Measurements from ENCODE around the gene ASB4.
"Not testable (repeated sequence)": the region's sequence is repeated elsewhere in the genome, so short reads cannot be mapped to it uniquely, and the experiment has no call there.

The ASB4 gene

DNA sequence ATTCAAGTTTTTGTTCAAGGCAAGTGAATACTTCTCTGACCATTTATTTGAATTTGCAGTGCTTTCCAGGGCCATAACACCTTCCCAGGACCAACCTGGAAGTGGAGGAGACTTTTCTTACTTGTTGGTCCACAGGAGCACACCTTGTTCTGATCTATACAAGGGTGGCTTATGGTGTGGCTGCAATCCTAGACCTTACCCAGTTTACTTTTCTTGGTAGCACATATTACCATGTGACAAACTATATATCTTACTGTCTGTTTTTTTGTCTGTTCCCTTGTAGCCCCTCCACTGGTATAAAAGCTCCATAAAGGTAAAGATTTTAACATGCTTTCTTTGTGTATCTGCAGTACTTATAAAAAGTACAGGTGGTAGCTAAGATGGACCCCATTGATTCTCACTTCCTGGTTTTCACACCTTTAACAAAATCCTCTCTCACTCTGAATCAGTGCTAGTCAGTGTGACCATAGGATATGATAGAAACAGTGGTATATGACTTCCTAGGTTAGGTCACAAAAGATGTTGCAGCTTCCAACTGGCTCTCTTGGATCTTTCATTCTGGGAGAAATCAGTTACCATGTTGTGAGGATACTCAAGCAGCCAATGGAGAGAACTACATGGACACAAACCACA, 5.6 kb upstream of the ASB4 start:
- no peak for DNase-seq

GRCh38 chr7:95481271-95482165, 4.2 kb upstream of the ASB4 start:
- no peak for DNase-seq

GRCh38 chr7:95482424-95482823, 3.3 kb upstream of the ASB4 start:
- DNase-seq: no peak

- DNase-seq: no peak
Observed at GRCh38 chr7:95490231-95490762, 4.6 kb downstream of the ASB4 start.

DNA sequence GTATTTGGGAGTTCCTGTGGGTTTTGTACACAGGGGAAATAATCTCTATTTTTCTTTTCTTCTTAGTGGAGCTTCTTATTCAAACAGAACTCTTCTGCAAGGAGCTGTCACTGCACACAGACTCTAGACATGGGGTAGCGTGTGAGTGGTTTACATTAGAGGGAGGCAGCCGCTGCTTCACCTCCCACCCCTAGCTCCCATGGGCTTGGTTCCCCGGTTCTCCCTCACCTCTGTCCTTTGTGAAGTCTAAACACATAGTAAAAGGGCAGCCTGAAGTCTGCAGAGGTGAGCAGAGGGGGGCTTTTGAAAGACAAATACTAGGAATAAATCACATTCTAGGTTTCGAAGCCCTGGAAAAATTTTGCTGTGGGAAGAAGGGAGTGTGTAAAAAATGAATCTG, 5.5 kb downstream of the ASB4 start:
- DNase-seq: no peak

DNA sequence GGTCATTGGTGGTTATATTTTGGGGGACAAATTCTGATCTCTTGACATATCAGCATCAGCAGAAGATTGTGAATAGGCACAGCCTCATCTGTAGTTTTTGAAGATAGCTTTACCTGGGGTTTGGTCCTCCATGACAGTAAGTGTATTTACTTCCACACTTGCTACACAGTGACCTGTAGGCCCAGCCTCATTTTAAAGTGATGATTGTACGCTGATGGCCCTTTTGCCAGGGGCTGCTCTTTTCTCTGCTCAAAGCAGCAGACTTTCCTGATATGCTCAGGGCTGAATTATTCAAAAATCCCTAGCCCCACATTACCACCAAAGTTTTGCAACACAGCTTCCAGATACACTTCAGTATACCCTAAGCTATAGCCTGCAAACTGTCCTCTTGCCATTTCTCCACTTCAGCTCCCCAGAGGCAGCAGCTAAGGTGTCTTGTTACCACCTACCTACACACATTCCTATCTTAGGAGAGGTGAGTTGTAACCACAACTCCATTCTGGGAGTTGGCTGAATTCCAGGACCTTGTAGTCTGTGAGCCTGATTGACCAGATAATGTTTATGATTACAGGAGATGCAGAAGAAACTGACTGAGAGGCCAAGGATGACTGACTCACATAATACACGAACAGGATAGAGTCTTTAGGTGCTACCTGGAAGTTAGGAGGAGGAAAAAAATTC, 6.0 kb downstream of the ASB4 start:
- DNase-seq: no peak

DNA sequence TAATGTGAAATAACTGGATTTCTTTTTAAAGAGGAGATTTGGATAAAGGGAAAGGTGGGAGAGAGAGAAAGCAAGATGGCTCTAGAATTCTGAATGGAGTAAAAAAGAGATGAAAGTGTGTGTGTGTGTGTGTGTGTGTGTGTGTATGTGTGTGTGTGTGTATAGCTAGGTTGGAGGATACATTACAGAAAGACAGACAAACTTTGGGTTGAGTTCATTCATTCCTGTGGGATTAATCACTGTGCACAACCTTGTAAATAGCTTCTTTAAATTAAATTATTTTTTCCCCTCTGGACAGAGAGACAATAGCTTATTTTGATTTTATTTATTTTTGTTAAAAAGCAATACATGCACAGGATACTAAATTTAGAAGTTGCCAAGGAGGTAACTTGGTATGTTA, 7.5 kb downstream of the ASB4 start:
- DNase-seq: no peak

DNA sequence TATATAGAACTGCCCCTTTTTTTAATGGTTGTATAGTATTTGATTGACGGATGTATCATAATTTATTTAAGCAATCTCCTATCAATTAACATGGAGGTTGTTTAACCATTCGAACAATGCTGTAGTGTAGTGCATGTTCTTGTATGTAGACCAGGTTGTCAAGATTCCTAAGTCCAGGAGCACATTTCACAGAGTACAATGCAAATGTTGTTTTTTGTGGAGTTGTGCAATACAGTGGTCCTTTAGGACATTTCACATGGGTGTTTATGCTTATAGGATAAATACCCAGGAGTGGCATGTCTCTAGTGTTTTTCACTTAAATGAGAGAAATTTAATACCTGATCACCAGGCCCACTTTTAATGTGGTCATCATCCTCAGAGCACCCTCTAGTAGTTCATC, 8.1 kb downstream of the ASB4 start:
- DNase-seq: no peak

DNA sequence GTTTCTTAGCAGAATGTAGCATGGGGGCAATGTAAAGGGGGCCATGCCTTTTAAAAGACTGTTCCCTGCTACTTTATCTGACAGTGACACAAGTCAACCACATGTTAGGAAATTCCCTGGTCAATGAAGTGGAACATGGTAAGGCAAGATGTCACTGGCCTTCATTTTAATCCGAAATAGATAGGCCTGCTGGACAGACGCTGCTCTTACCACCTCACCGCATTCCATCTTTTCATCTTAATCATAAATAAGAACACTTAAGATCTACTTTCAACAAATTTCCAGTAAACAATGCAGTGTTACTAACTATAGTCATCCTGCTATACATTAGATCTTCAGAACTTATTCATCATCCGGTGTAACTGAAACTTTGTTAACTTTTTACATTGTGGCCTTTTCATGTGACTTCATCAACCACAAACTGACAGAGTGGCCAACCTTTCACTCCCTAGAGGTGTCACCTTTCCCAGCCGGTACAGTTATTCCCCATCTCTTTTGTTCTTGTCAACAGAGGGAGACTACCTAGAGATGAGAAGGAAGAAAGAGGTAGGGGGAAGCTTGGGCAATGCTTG, 15.6 kb downstream of the ASB4 start:
- no peak for DNase-seq

DNA sequence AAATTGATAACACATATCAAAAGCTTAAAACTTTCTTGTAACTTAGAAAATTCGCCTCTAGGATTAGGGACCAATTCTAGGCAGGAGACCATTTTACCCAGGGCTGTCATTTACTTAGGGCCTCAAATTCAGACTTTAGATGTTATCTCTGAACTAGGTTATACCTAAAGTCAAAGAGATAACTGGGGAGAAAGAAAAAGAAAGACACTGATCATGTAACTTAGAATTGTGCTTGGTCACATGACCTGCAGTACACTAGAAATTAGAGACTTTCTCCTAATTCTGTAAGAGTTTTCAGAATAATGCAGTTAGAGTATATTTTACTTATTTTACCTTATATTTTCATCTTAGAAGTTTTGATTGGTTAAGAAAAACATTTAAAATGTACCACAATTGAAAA, 16.7 kb downstream of the ASB4 start:
- DNase-seq: no peak

- no peak for DNase-seq
Observed at GRCh38 chr7:95503271-95504131, 17.8 kb downstream of the ASB4 start.

- not testable (repeated sequence) for DNase-seq
Observed at GRCh38 chr7:95504132-95504588, 18.4 kb downstream of the ASB4 start.

DNA sequence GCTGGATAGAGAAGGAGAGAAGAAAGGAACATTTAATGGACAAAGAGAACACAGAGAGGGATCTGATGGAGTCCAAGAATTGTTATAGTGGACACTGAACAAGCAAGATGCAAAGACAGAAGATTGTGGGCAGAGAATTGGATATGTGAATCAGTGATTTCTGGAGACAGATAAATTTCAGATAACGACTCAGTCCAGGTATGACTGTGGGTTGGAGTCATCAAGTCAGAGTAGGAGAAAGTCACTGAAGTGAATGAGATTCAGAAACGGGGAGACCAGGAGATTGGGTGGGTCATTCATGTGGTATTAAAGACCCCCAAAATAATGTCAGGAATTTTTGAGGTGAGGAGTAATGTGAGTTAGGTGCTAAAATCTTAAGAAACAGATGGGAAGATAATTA, 23.0 kb downstream of the ASB4 start:
- no peak for DNase-seq

DNA sequence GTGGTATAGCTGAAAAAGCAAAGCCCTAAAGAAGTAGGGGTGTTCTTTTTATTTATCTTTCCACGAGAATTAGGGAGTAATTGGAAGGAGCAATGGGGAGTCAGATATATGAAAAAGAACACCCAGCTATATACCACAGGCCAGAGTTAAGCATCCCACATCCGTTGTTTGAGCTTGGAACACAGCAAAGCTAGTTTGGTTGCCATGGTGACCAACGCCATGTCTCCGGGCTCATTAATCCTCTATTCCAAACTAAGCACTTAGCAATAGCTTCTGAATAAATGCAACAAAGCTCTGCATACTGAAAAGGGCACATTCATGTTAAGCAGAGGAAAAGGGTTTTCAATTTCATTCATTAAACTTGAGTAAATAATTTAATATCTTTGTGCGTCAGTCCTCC, 23.5 kb downstream of the ASB4 start:
- peak; percentile 86 for DNase-seq

DNA sequence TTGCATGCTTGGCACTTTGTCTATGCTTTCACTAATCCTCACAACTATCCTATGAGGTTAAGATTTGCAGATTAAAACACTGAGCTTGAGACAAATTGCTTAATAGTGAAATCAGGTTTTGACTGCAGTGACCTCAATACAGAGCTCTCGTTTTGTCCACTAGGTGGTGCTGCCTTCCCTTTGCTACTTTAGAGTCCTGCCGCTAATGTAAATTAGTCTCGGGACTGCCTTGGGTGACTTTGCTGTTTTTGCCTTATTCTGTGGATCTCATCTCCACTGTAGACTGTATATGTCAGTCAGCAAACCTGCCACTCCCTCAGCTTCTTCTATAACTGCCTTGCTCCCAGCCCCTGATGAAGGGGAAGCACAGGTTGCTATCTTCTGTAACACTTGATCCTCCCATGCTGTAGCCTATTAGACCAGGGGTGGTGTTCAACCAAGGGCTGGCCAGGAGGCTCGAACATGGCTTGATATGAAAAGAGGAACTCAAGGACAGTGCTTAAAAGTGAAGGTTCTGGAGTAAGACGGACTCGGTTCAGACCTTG, 26.0 kb downstream of the ASB4 start:
- DNase-seq: peak; percentile 57

DNA sequence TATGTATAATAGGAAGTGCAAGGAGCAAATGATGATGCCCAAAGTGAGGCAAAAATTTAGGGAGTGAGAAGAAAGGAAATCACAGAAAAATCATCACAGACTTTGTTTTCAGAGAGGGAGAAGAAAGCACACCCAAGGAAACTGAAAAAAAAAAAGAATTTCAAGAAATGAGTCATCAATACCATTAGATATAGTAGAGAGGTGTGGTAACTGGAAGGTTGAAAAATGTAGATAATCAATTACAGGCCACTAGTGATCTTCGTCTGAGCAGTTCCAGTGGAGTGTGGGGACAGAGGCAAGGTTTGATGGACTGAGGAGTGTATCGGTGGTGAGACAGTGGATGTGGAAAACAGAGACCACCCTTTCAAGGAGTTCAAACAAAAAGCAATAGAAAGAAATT, 31.7 kb downstream of the ASB4 start:
- no peak for DNase-seq

DNA sequence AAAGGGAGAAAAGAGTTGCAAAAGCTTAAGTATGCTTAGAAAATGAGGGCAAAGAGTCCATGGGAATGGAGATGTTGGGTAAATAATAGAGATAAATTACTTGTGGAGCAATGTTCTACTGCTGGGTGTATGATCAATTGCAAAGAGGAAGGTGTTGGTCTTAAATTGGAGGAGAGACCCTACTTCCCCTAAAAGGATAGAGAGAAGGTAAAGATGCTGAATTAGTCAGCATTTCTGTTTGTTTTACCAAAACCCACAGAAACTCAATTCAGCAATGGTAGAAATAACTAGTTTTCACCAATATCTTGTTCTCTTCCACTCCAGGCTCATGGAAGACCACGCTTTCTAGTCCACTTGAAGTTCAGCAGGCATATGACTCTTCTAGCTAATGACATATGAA, 32.1 kb downstream of the ASB4 start:
- DNase-seq: no peak

DNA sequence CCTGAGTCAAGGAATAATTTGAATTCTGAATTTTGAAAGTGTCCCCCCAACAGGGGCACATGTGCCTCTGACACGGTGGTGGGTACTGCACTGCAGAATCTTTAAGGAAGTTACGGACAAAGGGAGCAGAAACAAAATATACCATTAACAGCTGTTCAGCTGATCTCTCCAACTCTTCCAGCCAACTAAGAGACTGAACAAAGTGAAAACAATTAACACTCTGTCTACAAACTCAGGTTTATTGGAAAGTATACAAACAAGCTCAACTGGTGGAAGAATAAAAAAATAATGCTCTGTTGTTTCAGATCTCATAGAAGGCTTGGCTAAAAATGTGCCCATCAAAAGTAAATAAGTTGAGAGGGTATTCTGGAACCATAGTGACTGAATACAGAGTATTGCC, 34.4 kb downstream of the ASB4 start:
- no peak for DNase-seq

DNA sequence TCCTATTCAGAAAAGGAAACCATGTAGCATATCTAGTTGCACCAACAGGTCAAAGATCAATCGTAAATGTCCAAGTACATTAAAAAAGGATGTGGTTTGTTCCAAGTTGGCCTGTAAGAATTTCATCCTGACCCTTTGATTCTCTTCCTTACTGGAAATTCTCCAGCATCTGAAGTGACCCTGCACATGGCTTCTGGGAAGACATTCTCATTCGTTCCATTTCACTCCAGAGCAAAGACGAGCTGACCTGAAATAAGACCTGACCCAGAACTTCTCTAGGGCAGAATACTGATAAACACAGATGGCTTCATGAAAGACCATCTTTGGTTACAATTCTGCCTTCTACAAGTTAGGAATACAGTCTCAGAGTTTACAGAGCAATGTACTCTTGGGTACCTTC, 39.8 kb downstream of the ASB4 start:
- no peak for DNase-seq

- no peak for DNase-seq
Observed at GRCh38 chr7:95526128-95526738, 40.5 kb downstream of the ASB4 start.

GRCh38 chr7:95527033-95527775, 41.5 kb downstream of the ASB4 start:
- DNase-seq: peak; percentile 53
